ENCODE data around the gene C5orf58. TPM values are rescaled to one million over a fixed set of nuclear protein-coding genes. Genes with fewer than 3 reads are reported as not detected.

C5orf58 gene
- total RNA-seq, 2 experiments from 2014 or later, result not detected

DNA sequence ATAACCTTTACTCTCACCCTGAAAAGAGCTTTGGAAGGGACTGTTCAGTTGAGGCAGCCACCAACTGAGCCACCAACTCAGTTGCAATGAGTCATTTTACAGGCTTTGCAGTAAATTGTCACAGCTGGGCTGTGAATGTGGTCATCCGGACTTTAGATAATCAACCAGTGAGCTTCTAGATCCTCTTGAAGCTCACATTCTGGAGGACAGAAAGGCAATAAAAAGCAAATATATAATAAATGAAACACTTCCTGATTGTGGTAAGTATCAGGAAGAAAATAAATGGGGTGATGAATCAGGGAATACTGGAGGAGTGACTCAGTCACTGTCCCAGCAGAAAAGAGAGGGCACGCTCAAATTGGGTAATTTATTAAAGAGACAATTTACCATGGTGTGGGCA lies 13.2 kb upstream of the C5orf58 start:
- TF ChIP-seq, protein P1, sequence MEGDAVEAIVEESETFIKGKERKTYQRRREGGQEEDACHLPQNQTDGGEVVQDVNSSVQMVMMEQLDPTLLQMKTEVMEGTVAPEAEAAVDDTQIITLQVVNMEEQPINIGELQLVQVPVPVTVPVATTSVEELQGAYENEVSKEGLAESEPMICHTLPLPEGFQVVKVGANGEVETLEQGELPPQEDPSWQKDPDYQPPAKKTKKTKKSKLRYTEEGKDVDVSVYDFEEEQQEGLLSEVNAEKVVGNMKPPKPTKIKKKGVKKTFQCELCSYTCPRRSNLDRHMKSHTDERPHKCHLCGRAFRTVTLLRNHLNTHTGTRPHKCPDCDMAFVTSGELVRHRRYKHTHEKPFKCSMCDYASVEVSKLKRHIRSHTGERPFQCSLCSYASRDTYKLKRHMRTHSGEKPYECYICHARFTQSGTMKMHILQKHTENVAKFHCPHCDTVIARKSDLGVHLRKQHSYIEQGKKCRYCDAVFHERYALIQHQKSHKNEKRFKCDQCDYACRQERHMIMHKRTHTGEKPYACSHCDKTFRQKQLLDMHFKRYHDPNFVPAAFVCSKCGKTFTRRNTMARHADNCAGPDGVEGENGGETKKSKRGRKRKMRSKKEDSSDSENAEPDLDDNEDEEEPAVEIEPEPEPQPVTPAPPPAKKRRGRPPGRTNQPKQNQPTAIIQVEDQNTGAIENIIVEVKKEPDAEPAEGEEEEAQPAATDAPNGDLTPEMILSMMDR (IDR thresholded peaks at IDR 0.05), result no peak
- Histone ChIP-seq H3K27me3 (ENCODE audit: control insufficient read depth in 1 of 2, insufficient read depth in 2 of 2, low read length in 2 of 2) (no peaks in the 10 kb centered on the region), H3K9me3 (ENCODE audit: control insufficient read depth in 1 of 2, insufficient read depth in 1 of 2, low read length in 2 of 2) (no peaks in the 10 kb centered on the region), H3K4me3 (ENCODE audit: low read length) (no peak overlapping the region), H3K4me1 (ENCODE audit: insufficient read depth, low read length) (no peaks in the 10 kb centered on the region), H3K36me3 (ENCODE audit: insufficient read depth, low read length) (no peaks in the 10 kb centered on the region), H3K27ac (ENCODE audit: low read depth in 1 of 2, low read length in 2 of 2) (no peak overlapping the region)
- ChIA-PET POLR2A (no interaction called here), CTCF (no interaction called here)
- H3K9me3 Mint-ChIP-seq, result no peaks in the 10 kb centered on the region
- H3K27ac Mint-ChIP-seq, result no peak overlapping the region
- ATAC-seq (ENCODE audit: poor library complexity), result no peak
- peaks cover 8% of the 10 kb centered on the region for H3K27me3 Mint-ChIP-seq
- intact Hi-C loops (cut with DNase I, micrococcal nuclease), result loop anchor here in 1 of 2 experiments (5.0 kb wide), 1 partner anchor 413 kb away; no protein-coding TSS in a partner anchor
- no peak for DNase-seq
- no peaks in the 10 kb centered on the region for H3K4me1 Mint-ChIP-seq (ENCODE audit: low read depth)
- H3K36me3 Mint-ChIP-seq (ENCODE audit: low read depth), result no peaks in the 10 kb centered on the region
- H3K4me3 Mint-ChIP-seq, result no peak overlapping the region

DNA sequence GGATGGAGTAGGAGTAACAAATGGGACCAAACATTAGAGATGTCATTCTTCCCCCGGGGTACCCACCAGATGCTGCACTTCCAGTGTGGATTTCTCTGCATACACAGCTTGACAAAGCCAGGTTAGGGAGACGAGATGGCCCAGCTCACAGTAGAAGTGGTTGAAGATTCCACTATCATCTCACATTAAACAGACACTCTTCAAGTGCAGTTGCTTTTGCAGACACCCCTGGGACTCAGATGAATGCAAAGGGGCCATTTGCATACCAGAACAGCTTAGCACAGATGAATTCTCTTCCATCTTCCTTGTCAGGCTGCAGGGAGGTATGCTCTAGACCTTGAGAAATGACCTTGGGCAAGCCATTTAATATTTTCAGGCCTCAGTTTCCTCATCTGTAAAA lies 12.6 kb upstream of the C5orf58 start:
- Mint-ChIP-seq H3K27me3 (peaks cover 8% of the 10 kb centered on the region), H3K9me3 (no peaks in the 10 kb centered on the region), H3K4me3 (no peak overlapping the region), H3K36me3 (ENCODE audit: low read depth) (no peaks in the 10 kb centered on the region), H3K27ac (no peak overlapping the region), H3K4me1 (ENCODE audit: low read depth) (no peaks in the 10 kb centered on the region)
- Histone ChIP-seq H3K4me3 (ENCODE audit: low read length) (no peak overlapping the region), H3K9me3 (ENCODE audit: control insufficient read depth in 1 of 2, insufficient read depth in 1 of 2, low read length in 2 of 2) (no peaks in the 10 kb centered on the region), H3K27ac (ENCODE audit: low read depth in 1 of 2, low read length in 2 of 2) (no peak overlapping the region), H3K36me3 (ENCODE audit: insufficient read depth, low read length) (no peaks in the 10 kb centered on the region), H3K27me3 (ENCODE audit: control insufficient read depth in 1 of 2, insufficient read depth in 2 of 2, low read length in 2 of 2) (no peaks in the 10 kb centered on the region), H3K4me1 (ENCODE audit: insufficient read depth, low read length) (no peaks in the 10 kb centered on the region)
- ATAC-seq (ENCODE audit: poor library complexity) (no peak), DNase-seq (no peak)
- TF ChIP-seq, protein P1 (IDR thresholded peaks at IDR 0.05), result no peak
- ChIA-PET POLR2A (no interaction called here), CTCF (interaction anchor here (1.0 kb wide), 1 partner anchor 201 kb away, joined by 3 read pairs; no protein-coding TSS in a partner anchor)
- intact Hi-C loops (cut with DNase I, micrococcal nuclease), result loop anchor here in 1 of 2 experiments (5.0 kb wide), 1 partner anchor 412 kb away; no protein-coding TSS in a partner anchor

DNA sequence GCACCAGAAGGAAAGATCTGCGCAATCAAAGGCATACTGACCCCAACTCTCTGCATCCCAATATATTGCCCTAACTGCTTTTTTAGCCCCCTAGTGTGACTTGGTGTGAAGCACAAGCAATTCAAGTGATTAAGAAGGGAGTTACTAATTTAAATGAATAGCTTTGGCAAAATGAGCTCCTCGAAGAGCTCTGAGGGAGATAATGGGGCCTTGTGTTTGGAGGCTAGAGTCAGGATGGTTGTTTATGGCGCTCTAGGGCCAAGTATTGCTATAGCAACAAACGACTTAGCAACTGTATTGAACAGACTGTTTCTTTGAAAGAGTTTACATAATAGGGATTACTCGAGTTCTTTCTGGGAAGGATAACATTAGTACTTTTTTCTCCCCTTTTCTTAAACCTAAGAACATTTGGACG lies 11.5 kb upstream of the C5orf58 start:
- ChIA-PET CTCF (interaction anchor here (1.0 kb wide), 1 partner anchor 200 kb away, joined by 3 read pairs; no protein-coding TSS in a partner anchor), POLR2A (no interaction called here)
- H3K36me3 Mint-ChIP-seq (ENCODE audit: low read depth), result no peaks in the 10 kb centered on the region
- no peak overlapping the region for H3K27ac Mint-ChIP-seq
- H3K9me3 Mint-ChIP-seq, result no peaks in the 10 kb centered on the region
- H3K4me3 ChIP-seq (ENCODE audit: low read length), result no peak overlapping the region
- no peaks in the 10 kb centered on the region for H3K9me3 ChIP-seq (ENCODE audit: control insufficient read depth in 1 of 2, insufficient read depth in 1 of 2, low read length in 2 of 2)
- peaks cover 4% of the 10 kb centered on the region for H3K4me1 Mint-ChIP-seq (ENCODE audit: low read depth)
- peaks cover 2% of the 10 kb centered on the region for H3K27me3 Mint-ChIP-seq
- DNase-seq, result no peak
- H3K4me1 ChIP-seq (ENCODE audit: insufficient read depth, low read length), result peaks cover 4% of the 10 kb centered on the region
- H3K27ac ChIP-seq (ENCODE audit: low read depth in 1 of 2, low read length in 2 of 2), result no peak overlapping the region
- intact Hi-C loops (cut with DNase I, micrococcal nuclease), result loop anchor here in 1 of 2 experiments (5.0 kb wide), 1 partner anchor 411 kb away; no protein-coding TSS in a partner anchor
- TF ChIP-seq, protein P1 (IDR thresholded peaks at IDR 0.05), result no peak
- no peaks in the 10 kb centered on the region for H3K36me3 ChIP-seq (ENCODE audit: insufficient read depth, low read length)
- H3K27me3 ChIP-seq (ENCODE audit: control insufficient read depth in 1 of 2, insufficient read depth in 2 of 2, low read length in 2 of 2), result no peaks in the 10 kb centered on the region
- ATAC-seq (ENCODE audit: poor library complexity), result no peak
- no peak overlapping the region for H3K4me3 Mint-ChIP-seq

Measured in CD4-positive, alpha-beta T cell (primary cell).